Neuronal stem cell (in vitro differentiated cells): ENCODE measurements around the gene CERS1.
"Not testable (repeated sequence)": the region's sequence is repeated elsewhere in the genome, so short reads cannot be mapped to it uniquely, and the experiment has no call there.

ENCODE experiments used
- DNase-seq: peaks from one replicate; pipeline ENCODE4 v3.0.0-alpha.2; 2013; ENCODE audit warnings: low spot score
- H2AFZ ChIP-seq: one replicate; pipeline ENCODE4 v1.6.1; 2013; ENCODE audit warnings: mild to moderate bottlenecking, low read length, inconsistent platforms
- H2AK5ac ChIP-seq: 2 replicates; pipeline ENCODE4 v1.6.1; 2013; ENCODE audit warnings: low read depth, mild to moderate bottlenecking, inconsistent platforms, low read length, moderate library complexity, mixed read lengths
- H2BK120ac ChIP-seq: 2 replicates; pipeline ENCODE4 v1.6.1; 2013; ENCODE audit warnings: low read depth, mild to moderate bottlenecking, inconsistent platforms, low read length, moderate library complexity, mixed read lengths
- H2BK12ac ChIP-seq: one replicate; pipeline ENCODE4 v1.6.1; 2013; ENCODE audit warnings: low read length, inconsistent platforms
- H2BK15ac ChIP-seq: 2 replicates; pipeline ENCODE4 v1.6.1; 2013; ENCODE audit warnings: mild to moderate bottlenecking, low read length, inconsistent platforms, mixed read lengths
- H2BK5ac ChIP-seq: one replicate; pipeline ENCODE4 v1.6.1; 2013; ENCODE audit warnings: inconsistent platforms, mild to moderate bottlenecking, low read length, moderate library complexity
- H3K14ac ChIP-seq: one replicate; pipeline ENCODE4 v1.6.1; 2013; ENCODE audit warnings: low read length, inconsistent platforms
- H3K18ac ChIP-seq: 2 replicates; pipeline ENCODE4 v1.6.1; 2013; ENCODE audit warnings: low read length, inconsistent platforms
- H3K23ac ChIP-seq: 2 replicates; pipeline ENCODE4 v1.6.1; 2013; ENCODE audit warnings: low read depth, mild to moderate bottlenecking, mixed read lengths, low read length, inconsistent platforms; ENCODE audit not compliant: poor library complexity
- H3K27ac ChIP-seq: replicated peaks from 3 replicates; pipeline ENCODE4 v1.5.1; 2013; ENCODE audit warnings: low read length, inconsistent platforms
- H3K27me3 ChIP-seq, 3 experiments: 2 replicates each; pipeline ENCODE4 v1.6.1; 2013; ENCODE audit warnings: low read length in 3 of 3, mild to moderate bottlenecking in 2 of 3, inconsistent platforms in 1 of 3, low read depth in 1 of 3, mixed read lengths in 1 of 3, moderate library complexity in 1 of 3; ENCODE audit not compliant: control insufficient read depth in 3 of 3, insufficient read depth in 3 of 3
- H3K36me3 ChIP-seq, 2 donors: replicated peaks in 1 of 2; 2 replicates each; pipeline ENCODE4 v1.6.1; 2013; ENCODE audit warnings: low read length in 2 of 2; ENCODE audit not compliant: control insufficient read depth in 2 of 2, insufficient read depth in 2 of 2
- H3K4ac ChIP-seq: 2 replicates; pipeline ENCODE4 v1.6.1; 2013; ENCODE audit warnings: inconsistent platforms, mild to moderate bottlenecking, low read length, moderate library complexity
- H3K4me1 ChIP-seq, 2 donors: 1 replicate in 1 of 2; 2 replicates in 1 of 2; pipeline ENCODE4 v1.6.1; 2013; ENCODE audit warnings: low read length in 2 of 2, low read depth in 1 of 2; ENCODE audit not compliant: control insufficient read depth in 2 of 2, insufficient read depth in 1 of 2
- H3K4me2 ChIP-seq: one replicate; pipeline ENCODE4 v1.6.1; 2013; ENCODE audit warnings: mild to moderate bottlenecking, low read length, inconsistent platforms; ENCODE audit not compliant: insufficient read depth, poor library complexity, severe bottlenecking
- H3K4me3 ChIP-seq, 2 donors: 2 replicates each; pipeline ENCODE4 v1.5.1; 2013; ENCODE audit warnings: low read length in 2 of 2, mild to moderate bottlenecking in 2 of 2, inconsistent platforms in 1 of 2, moderate library complexity in 1 of 2
- H3K79me1 ChIP-seq: one replicate; pipeline ENCODE4 v1.6.1; 2013; ENCODE audit warnings: low read depth, mild to moderate bottlenecking, inconsistent platforms, low read length, moderate library complexity
- H3K9ac ChIP-seq: one replicate; pipeline ENCODE4 v1.6.1; 2013; ENCODE audit warnings: mild to moderate bottlenecking, low read depth, low read length, inconsistent platforms; ENCODE audit not compliant: poor library complexity
- H3K9me3 ChIP-seq, 2 donors: replicated peaks in 1 of 2; 2 replicates each; pipeline versions ENCODE3 to v1.6.1; 2013; ENCODE audit warnings: low read length in 2 of 2, mild to moderate bottlenecking in 2 of 2, inconsistent platforms in 1 of 2, low read depth in 1 of 2, mixed read lengths in 1 of 2, moderate library complexity in 1 of 2; ENCODE audit not compliant: control insufficient read depth in 2 of 2, insufficient read depth in 1 of 2
- H4K8ac ChIP-seq: one replicate; pipeline ENCODE4 v1.6.1; 2013; ENCODE audit warnings: low read depth, mild to moderate bottlenecking, inconsistent platforms, low read length, moderate library complexity
- H4K91ac ChIP-seq: one replicate; pipeline ENCODE4 v1.6.1; 2013; ENCODE audit warnings: low read length, low read depth, mild to moderate bottlenecking, inconsistent platforms; ENCODE audit not compliant: poor library complexity
- WGBS, 2 donors: extraction: QIAGEN DNeasy Blood & Tissue Kit; methylation state at CpG; one replicate each; pipeline ENCODE4 v1.1.7; 2013; ENCODE audit warnings: missing lambda C conversion rate in 2 of 2, mixed read lengths in 1 of 2; ENCODE audit not compliant: insufficient read length in 2 of 2, insufficient replicate concordance in 1 of 2; ENCODE audit errors: extremely low coverage in 2 of 2; 5-methylcytosine and 5-hydroxymethylcytosine counted together

The CERS1 gene

DNA sequence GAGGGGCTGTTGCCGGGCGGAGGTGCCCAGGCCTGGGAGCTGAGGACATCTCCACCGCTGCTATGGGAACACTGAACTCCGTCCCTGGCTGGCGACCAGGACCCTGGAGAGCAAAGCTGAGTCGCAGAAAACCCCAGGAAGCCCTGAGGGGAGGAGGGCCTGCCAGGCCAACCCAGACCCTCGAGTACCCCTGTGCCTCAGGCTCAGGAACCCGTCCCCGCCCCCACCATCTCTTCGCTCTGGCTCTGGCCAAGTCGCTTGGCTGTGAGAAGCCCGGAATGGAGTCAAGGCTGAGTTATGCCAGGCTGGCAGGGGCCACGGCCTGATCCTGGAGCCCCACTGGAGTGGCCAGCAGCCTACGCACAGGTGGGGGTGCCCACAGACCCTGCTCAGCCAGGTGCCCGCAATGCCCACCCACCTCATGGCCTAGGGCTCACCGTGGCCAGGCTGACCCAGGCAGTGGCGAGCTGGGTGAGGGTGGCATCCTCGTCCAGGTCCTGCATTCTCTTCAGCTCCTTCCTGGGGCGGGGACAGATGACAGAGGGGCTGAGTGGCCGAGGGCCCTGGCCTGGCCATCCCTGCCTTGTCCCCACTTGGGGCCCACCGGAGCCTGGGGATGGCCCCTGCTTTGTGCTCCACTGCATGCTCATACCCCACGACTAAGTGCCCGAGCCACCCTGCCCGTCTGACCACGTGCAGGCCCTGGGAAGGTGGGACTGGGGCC is 8.5 kb upstream of the CERS1 start:
- Histone ChIP-seq H3K18ac (no peak overlapping the region), H3K36me3 (peaks cover 33 to 82% of the 10 kb centered on the region in 2 donors)
- no CpG with 5 or more reads among the region's 25 CpGs for WGBS, 2 donors

DNA sequence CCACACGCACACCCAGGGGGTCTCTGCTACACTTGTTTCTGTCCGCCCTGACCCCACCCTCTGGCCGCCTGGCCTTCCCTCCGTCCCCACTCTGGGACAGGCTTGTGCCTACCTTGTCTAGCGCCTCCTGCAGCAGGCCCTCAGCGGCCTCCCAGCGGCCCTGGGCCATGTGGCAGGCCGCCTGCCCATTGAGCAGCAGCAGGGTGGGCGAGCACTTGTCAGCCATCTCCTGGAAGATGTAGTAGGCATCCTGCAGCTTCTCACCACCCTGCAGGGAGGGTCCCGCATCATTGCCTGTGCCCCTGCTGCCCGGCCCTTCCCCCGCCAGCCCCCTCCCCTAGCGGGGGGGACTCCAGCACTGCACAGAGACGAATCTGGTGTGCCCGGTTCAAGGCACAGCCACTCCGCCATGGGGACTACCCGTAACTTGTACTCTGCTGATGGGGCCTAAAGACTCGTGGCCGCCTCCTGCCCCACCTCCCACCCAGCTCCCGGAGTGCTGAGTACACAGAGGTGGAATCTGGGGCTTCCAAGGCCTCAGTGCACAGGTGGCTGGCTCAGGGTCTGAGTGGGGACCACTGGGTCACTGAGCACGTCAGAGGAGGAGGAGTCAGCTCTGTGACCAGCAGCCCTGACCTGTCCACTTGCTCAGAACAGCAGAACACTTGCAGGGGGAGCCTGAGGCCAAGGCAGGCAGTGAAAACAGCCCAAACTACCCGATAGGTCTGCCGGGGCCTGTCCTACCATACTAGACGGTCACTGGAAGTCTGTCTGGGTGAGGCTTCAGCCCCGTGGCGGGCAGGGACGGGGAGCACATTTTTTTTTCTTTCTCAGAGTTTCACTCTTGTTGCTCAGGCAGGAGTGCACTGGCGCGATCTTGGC is 7.4 kb upstream of the CERS1 start:
- Histone ChIP-seq H3K4me3 (no peak overlapping the region), H4K91ac (no peak overlapping the region), H3K4ac (no peak overlapping the region), H3K18ac (no peak overlapping the region), H3K36me3 (peaks cover 33 to 82% of the 10 kb centered on the region in 2 donors), H2AFZ (no peak overlapping the region), H3K27me3 (no peaks in the 10 kb centered on the region), H3K4me2 (no peak overlapping the region), H3K9ac (peak overlapping the region; percentile 60), H3K4me1 (peaks cover 0 to 6% of the 10 kb centered on the region in 2 donors), H3K27ac (no peak overlapping the region), H4K8ac (no peak overlapping the region), H2BK120ac (peak overlapping the region; percentile 18), H2BK5ac (no peak overlapping the region), H2AK5ac (no peak overlapping the region), H2BK12ac (peak overlapping the region; percentile 22), H3K23ac (peak overlapping the region; percentile 65), H2BK15ac (no peak overlapping the region), H3K14ac (peak overlapping the region; percentile 38), H3K79me1 (peaks cover 7% of the 10 kb centered on the region), H3K9me3 (peaks cover 0 to 6% of the 10 kb centered on the region in 2 donors)
- DNase-seq: no peak
- WGBS, 2 donors: no CpG with 5 or more reads among the region's 29 CpGs

More for the DNA sequence above, 8.5 kb upstream of the CERS1 start:
- Histone ChIP-seq H4K91ac (no peak overlapping the region), H2AFZ (no peak overlapping the region), H3K27me3 (no peaks in the 10 kb centered on the region), H3K4me3 (no peak overlapping the region), H2AK5ac (no peak overlapping the region), H3K27ac (no peak overlapping the region), H3K4me2 (no peak overlapping the region), H2BK15ac (no peak overlapping the region), H2BK120ac (no peak overlapping the region), H3K9ac (no peak overlapping the region), H3K4ac (no peak overlapping the region), H3K23ac (no peak overlapping the region), H2BK12ac (no peak overlapping the region), H3K14ac (no peak overlapping the region), H3K9me3 (peaks cover 0 to 6% of the 10 kb centered on the region in 2 donors), H3K79me1 (peaks cover 7% of the 10 kb centered on the region), H2BK5ac (peak overlapping the region; percentile 39), H3K4me1 (no peaks in the 10 kb centered on the region), H4K8ac (no peak overlapping the region)
- no peak for DNase-seq

DNA sequence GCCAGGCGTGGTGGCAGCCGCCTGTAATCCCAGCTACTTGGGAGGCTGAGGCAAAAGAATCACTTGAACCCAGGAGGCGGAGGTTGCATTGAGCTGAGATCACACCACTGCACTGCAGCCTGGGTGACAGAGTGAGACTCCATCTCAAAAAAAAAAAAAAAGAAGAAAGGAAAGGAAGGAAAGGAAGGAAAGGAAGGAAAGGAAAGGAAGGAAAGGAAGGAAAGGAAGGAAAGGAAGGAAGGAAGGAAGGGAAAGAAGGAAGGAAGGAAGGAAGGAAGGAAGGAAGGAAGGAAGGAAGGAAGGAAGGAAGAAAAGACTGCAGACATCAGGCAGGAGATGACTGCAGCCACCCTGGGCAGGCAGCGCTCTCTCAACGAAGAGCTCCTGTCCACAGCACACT is 6.6 kb upstream of the CERS1 start:
- not testable (repeated sequence) for DNase-seq, H2AK5ac ChIP-seq, H3K18ac ChIP-seq, H2BK12ac ChIP-seq, H3K9ac ChIP-seq, H3K23ac ChIP-seq, H3K4me3 ChIP-seq, H3K27me3 ChIP-seq, H2BK15ac ChIP-seq, H2BK120ac ChIP-seq, H4K91ac ChIP-seq, H2BK5ac ChIP-seq, H3K79me1 ChIP-seq, H3K14ac ChIP-seq, H3K27ac ChIP-seq, H3K9me3 ChIP-seq, H2AFZ ChIP-seq, H3K4me2 ChIP-seq, H4K8ac ChIP-seq, H3K4ac ChIP-seq
- peaks cover 28 to 75% of the 10 kb centered on the region in 2 donors for H3K36me3 ChIP-seq
- peaks cover 0 to 11% of the 10 kb centered on the region in 2 donors for H3K4me1 ChIP-seq
- WGBS, 2 donors: no CpG with 5 or more reads among the region's 5 CpGs

DNA sequence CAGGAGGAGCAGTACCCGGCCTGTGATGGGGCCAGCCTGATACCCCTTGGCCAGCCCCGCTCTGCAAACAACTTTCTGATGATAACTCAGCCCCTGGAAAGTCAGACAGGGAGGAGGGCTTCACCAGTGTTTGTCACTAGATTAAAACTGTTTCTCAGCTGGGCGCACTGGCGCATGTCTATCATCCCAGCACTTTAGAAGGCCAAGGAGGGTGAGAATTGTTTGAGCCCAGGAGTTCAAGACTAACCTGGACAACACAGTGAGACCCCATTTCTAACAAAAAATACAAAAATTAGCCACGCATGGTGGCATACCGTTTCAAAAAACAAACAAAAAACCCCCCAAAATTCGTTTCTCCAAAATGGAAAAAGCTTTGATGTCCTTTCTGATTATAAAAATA is 5.5 kb upstream of the CERS1 start:
- Histone ChIP-seq H3K14ac (no peak overlapping the region), H3K79me1 (peaks cover 7% of the 10 kb centered on the region), H2BK120ac (no peak overlapping the region), H3K18ac (no peak overlapping the region), H3K23ac (peak overlapping the region; percentile 80), H4K8ac (no peak overlapping the region), H2AFZ (no peak overlapping the region), H3K36me3 (peaks cover 21 to 65% of the 10 kb centered on the region in 2 donors), H2BK12ac (no peak overlapping the region), H3K4ac (no peak overlapping the region), H3K9ac (peak overlapping the region; percentile 9), H4K91ac (no peak overlapping the region), H3K27me3 (peaks cover 0 to 4% (median 0%) of the 10 kb centered on the region in 3 experiments), H3K9me3 (peaks cover 0 to 8% of the 10 kb centered on the region in 2 donors), H3K4me2 (no peak overlapping the region), H3K4me3 (no peak overlapping the region), H2BK5ac (peak overlapping the region; percentile 60), H2AK5ac (no peak overlapping the region), H3K4me1 (peaks cover 0 to 13% of the 10 kb centered on the region in 2 donors), H3K27ac (no peak overlapping the region), H2BK15ac (no peak overlapping the region)
- no peak for DNase-seq
- no CpG with 5 or more reads among the region's 7 CpGs for WGBS, 2 donors
